Umbilical cord (tissue), 2 donors: ENCODE results near the gene ATXN3. TPM values are rescaled to one million over a fixed set of nuclear protein-coding genes. Genes with fewer than 3 reads are reported as not detected.

ENCODE experiments used
- DNase-seq: peaks from one replicate; pipeline ENCODE4 v3.0.0-alpha.2; 2015; ENCODE audit warnings: low spot score
- total RNA-seq: library from RNA; depleted of rRNA; stranded (reverse); fragments of >200 nt; gene quantifications from one replicate; pipeline ENCODE4 v1.2.3, GENCODE V29; 2014; ENCODE audit warnings: low replicate concordance; ENCODE audit not compliant: insufficient read depth

The ATXN3 gene
- total RNA-seq, 1 donor from 2014 or later: 61.9 TPM

DNA sequence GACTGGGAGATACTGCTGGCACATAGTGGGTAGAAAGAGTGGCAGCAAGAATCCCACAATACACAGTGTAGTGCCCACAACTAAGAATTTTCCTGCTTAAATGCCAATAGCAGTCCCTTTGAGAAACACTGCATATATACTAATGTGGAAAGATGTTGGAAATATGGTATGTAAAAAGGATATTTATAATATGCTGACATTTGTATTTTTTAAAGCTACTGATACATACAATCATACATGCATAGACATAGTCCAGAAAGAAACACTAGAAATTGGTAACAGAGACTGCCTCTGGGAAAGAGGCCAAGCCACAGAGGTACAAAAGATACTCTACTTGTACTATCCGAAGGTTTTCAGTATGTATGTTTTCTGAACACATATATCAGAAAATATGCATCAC is 96.8 kb downstream of the ATXN3 start:
- DNase-seq: no peak

Other genes starting within 250 kb of the ATXN3 start
- gene TC2N, start 239.0 kb downstream of the ATXN3 start, total RNA-seq: 7.7 TPM
- gene FBLN5, start 158.9 kb downstream of the ATXN3 start, total RNA-seq: 86.9 TPM
- gene TRIP11, start 66.5 kb downstream of the ATXN3 start, total RNA-seq: 41.2 TPM
- 145 TPM for gene NDUFB1, start 15.1 kb upstream of the ATXN3 start, total RNA-seq
- gene CPSF2, start 15.4 kb upstream of the ATXN3 start, total RNA-seq: 68.4 TPM
- gene SLC24A4, start 216.6 kb upstream of the ATXN3 start, total RNA-seq: 1.7 TPM